Kidney (tissue), 14 donors: ENCODE data around the gene LMAN2L. TPM values are rescaled to one million over a fixed set of nuclear protein-coding genes. Genes with fewer than 3 reads are reported as not detected.

Experiments used
- DNase-seq, 5 donors: peaks; one replicate each; pipeline ENCODE4 v3.0.0-alpha.2; 2013 to 2020
- FAIRE-seq: peaks from 2 replicates; lab custom pipeline; 2012; peaks lifted over from hg19 to GRCh38; lab: Jason Lieb, UNC
- H3K27ac ChIP-seq, 2 donors: one replicate each; pipeline ENCODE4 v1.7.0; 2013; ENCODE audit warnings: low read depth in 2 of 2, low read length in 2 of 2, inconsistent platforms in 1 of 2
- H3K27me3 ChIP-seq: one replicate; pipeline ENCODE4 v1.7.1; 2013; ENCODE audit warnings: low read length, inconsistent platforms; ENCODE audit not compliant: control insufficient read depth, insufficient read depth
- H3K36me3 ChIP-seq, 3 donors: one replicate each; pipeline versions ENCODE4 v1.7.0 to v1.7.1; 2013; ENCODE audit warnings: low read length in 3 of 3, control low read depth in 1 of 3, inconsistent platforms in 1 of 3; ENCODE audit not compliant: insufficient read depth in 3 of 3, control insufficient read depth in 2 of 3
- H3K4me1 ChIP-seq, 3 donors: one replicate each; pipeline versions ENCODE4 v1.7.0 to v1.7.1; 2013; ENCODE audit warnings: low read length in 3 of 3, inconsistent platforms in 1 of 3, low read depth in 1 of 3; ENCODE audit not compliant: control insufficient read depth in 2 of 3, insufficient read depth in 2 of 3
- H3K4me3 ChIP-seq, 3 donors: one replicate each; pipeline versions ENCODE4 v1.7.0 to v1.8.1; 2013; ENCODE audit warnings: low read length in 3 of 3, control low read depth in 1 of 3, inconsistent platforms in 1 of 3
- H3K9ac ChIP-seq, 3 donors: one replicate each; pipeline versions ENCODE4 v1.7.0 to v1.7.1; 2013; ENCODE audit warnings: low read length in 3 of 3, control low read depth in 1 of 3, inconsistent platforms in 1 of 3
- H3K9me3 ChIP-seq, 3 donors: one replicate each; pipeline versions ENCODE4 v1.7.0 to v1.7.1; 2013; ENCODE audit warnings: low read length in 3 of 3, control low read depth in 1 of 3, inconsistent platforms in 1 of 3; ENCODE audit not compliant: control insufficient read depth in 2 of 3, insufficient read depth in 1 of 3
- CTCF ChIP-seq: IDR thresholded peaks from 3 replicates; pipeline ENCODE4 v1.5.1; 2012; ENCODE audit warnings: mild to moderate bottlenecking, moderate library complexity, borderline replicate concordance; ENCODE audit not compliant: insufficient read depth; ENCODE audit errors: extremely low read depth
- intact Hi-C: fragments of 100-400 bp; cut with DNase I; formaldehyde crosslinking; loops from one replicate; pipeline ENCODE4 v1.11.1; 2022
- polyA plus RNA-seq: library from polyadenylated mRNA; stranded (reverse); fragments of 350-450 nt; fragmentation: Illumina TruSeq; extraction: RNeasy Lipid Tissue Mini Kit (QIAGEN cat#74804); gene quantifications from one replicate; pipeline ENCODE4 v1.2.3, GENCODE V29; 2014; ENCODE audit warnings: low read depth, low replicate concordance; ENCODE audit not compliant: insufficient read depth
- total RNA-seq: library from RNA; stranded (reverse); fragmentation: NEBNext Ultra II Directional; extraction: Animal tissue kit (Norgen Biotek cat#: 25700); gene quantifications from one replicate; pipeline ENCODE4 v1.2.1, GENCODE V29; 2021
- donor health status: control.
- donor health status: control.
- donor health status: control.
- donor health status: control.
- donor health status: control.
- donor health status: DM: yes; HTN: yes; CAD: no.
- donor health status: Normal renal cell carcinoma (clear cell type).

LMAN2L gene
- total and polyA plus RNA-seq, 2 donors from 2014 or later = 23.0 to 25.3 TPM

GRCh38 chr2:96680561-96681141 is 59.2 kb downstream of the LMAN2L start:
- Histone ChIP-seq H3K9ac (no peak overlapping the region), H3K4me3 (no peak overlapping the region), H3K9me3 (no peaks in the 10 kb centered on the region), H3K27me3 (no peaks in the 10 kb centered on the region), H3K27ac (no peak overlapping the region), H3K36me3 (no peaks in the 10 kb centered on the region), H3K4me1 (no peaks in the 10 kb centered on the region)
- no peak for TF ChIP-seq CTCF
- intact Hi-C loops = no loop called here
- FAIRE-seq (no peak), DNase-seq (no peak)

GRCh38 chr2:96679848-96680247 is 60.0 kb downstream of the LMAN2L start:
- H3K27me3 ChIP-seq = no peaks in the 10 kb centered on the region
- H3K9me3 ChIP-seq = no peaks in the 10 kb centered on the region
- peak in 2 of 5 donors; percentile 18 to 39 for DNase-seq
- no peak overlapping the region for H3K9ac ChIP-seq
- H3K4me3 ChIP-seq = no peak overlapping the region
- no peak for FAIRE-seq
- H3K27ac ChIP-seq = no peak overlapping the region
- H3K36me3 ChIP-seq = no peaks in the 10 kb centered on the region
- TF ChIP-seq CTCF = no peak
- H3K4me1 ChIP-seq = no peaks in the 10 kb centered on the region
- intact Hi-C loops = no loop called here

GRCh38 chr2:96669539-96670215 is 70.2 kb downstream of the LMAN2L start:
- TF ChIP-seq CTCF = no peak
- H3K27me3 ChIP-seq = no peaks in the 10 kb centered on the region
- no peak overlapping the region for H3K9ac ChIP-seq
- no peaks in the 10 kb centered on the region for H3K36me3 ChIP-seq
- FAIRE-seq (no peak), DNase-seq (no peak)
- H3K27ac ChIP-seq = no peak overlapping the region
- intact Hi-C loops = no loop called here
- H3K4me3 ChIP-seq = no peak overlapping the region
- H3K9me3 ChIP-seq = no peaks in the 10 kb centered on the region
- H3K4me1 ChIP-seq = no peaks in the 10 kb centered on the region
